ENCODE results near the gene PFN1.

GRCh38 chr17:4935650-4936049 lies 12.7 kb downstream of the PFN1 start:
- no peak for TF ChIP-seq CTCF (IDR thresholded peaks at IDR 0.05)
- TF ChIP-seq POLR2A (IDR thresholded peaks at IDR 0.05): no peak
